ENCODE results near the gene FLT3.

The FLT3 gene

DNA sequence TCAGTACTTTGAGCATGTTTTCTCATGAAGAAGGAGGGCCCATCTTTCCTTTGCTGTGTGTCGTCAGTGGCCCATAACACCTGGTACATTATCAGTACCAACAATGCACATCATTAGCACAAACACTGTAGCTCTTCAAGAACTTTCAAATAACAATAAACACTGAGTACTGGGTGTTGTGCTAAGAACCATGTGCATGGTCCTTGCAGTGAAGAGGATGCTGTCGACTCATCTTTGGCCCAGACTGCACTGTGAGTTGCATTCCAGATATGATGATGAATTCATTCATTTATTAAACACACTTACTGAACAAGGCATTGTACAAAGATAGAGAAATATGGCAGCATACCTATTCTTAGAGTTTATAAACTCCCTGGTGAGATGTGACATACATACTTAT lies 55.8 kb downstream of the FLT3 start:
- H3K4me3 ChIP-seq (ENCODE audit: low read depth, low read length): no peak overlapping the region
- TF ChIP-seq MYC (IDR thresholded peaks at IDR 0.05; ENCODE audit: low read depth, low read length) (no peak), POLR2A (IDR thresholded peaks at IDR 0.05; ENCODE audit: extremely low read depth, insufficient read length) (no peak), CTCF (IDR thresholded peaks at IDR 0.05; ENCODE audit: low read depth, low read length) (no peak), MAX (IDR thresholded peaks at IDR 0.05; ENCODE audit: low read depth, low read length) (no peak)
- no peak for DNase-seq (ENCODE audit: low read depth)

GRCh38 chr13:28043224-28043623 lies 57.2 kb downstream of the FLT3 start:
- no peak overlapping the region for H3K4me3 ChIP-seq (ENCODE audit: low read depth, low read length)
- TF ChIP-seq MYC (IDR thresholded peaks at IDR 0.05; ENCODE audit: low read depth, low read length) (no peak), POLR2A (IDR thresholded peaks at IDR 0.05; ENCODE audit: extremely low read depth, insufficient read length) (no peak), MAX (IDR thresholded peaks at IDR 0.05; ENCODE audit: low read depth, low read length) (no peak), CTCF (IDR thresholded peaks at IDR 0.05; ENCODE audit: low read depth, low read length) (no peak)
- peak; percentile 57 for DNase-seq (ENCODE audit: low read depth)

DNA sequence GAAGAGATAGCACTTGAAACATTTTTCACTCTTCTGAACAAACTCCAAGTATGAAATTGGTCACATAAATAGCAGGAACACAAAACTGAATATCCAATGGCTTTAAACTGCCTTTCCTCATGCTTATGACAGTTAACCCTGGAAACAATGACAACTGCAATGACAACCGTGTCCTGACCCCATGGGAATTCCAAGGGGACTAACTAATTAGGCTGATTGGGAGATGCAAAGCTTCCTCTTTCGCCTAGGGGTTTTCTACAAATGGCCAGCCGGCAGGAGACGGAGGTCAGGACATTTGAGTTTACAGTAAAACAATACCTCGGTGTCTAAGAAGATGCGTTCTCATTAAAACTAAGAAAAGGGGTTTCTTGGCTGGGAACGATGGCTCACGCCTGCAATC lies 58.9 kb downstream of the FLT3 start:
- H3K4me3 ChIP-seq (ENCODE audit: low read depth, low read length): no peak overlapping the region
- DNase-seq (ENCODE audit: low read depth): no peak
- TF ChIP-seq MAX (IDR thresholded peaks at IDR 0.05; ENCODE audit: low read depth, low read length): no peak
- TF ChIP-seq CTCF (IDR thresholded peaks at IDR 0.05; ENCODE audit: low read depth, low read length): no peak
- peak; percentile 5; the same call in 1 of the 2 replicates for TF ChIP-seq MYC (IDR thresholded peaks at IDR 0.05; ENCODE audit: low read depth, low read length)
- TF ChIP-seq POLR2A (IDR thresholded peaks at IDR 0.05; ENCODE audit: extremely low read depth, insufficient read length): no peak

- TF ChIP-seq MYC (IDR thresholded peaks at IDR 0.05; ENCODE audit: low read depth, low read length): peak; percentile 14; the same call in 1 of the 2 replicates
- no peak for TF ChIP-seq MAX (IDR thresholded peaks at IDR 0.05; ENCODE audit: low read depth, low read length)
- peak; percentile 59 for DNase-seq (ENCODE audit: low read depth)
- H3K4me3 ChIP-seq (ENCODE audit: low read depth, low read length): no peak overlapping the region
Measured at GRCh38 chr13:28041031-28041461, 59.3 kb downstream of the FLT3 start.

DNA sequence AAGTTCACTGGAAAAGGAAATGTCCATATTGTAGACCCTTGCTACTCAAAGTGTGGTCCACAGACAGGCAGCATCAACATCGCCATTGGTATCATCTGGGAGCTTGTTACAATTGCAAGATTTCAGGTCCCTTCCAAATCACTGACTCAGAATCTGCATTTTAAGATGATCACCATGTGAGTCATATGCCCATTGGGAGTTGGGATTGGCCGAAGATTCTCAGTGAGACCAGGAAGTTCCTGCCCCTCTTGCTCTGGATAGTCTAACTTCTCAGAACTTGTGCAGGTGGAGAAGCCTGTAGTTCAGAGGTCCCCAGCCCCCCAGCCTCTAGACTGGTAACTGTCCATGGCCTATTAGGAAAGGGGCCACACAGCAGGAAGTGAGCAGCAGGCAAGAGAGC lies 63.0 kb downstream of the FLT3 start:
- TF ChIP-seq POLR2A (IDR thresholded peaks at IDR 0.05; ENCODE audit: extremely low read depth, insufficient read length): no peak
- TF ChIP-seq MAX (IDR thresholded peaks at IDR 0.05; ENCODE audit: low read depth, low read length): no peak
- TF ChIP-seq CTCF (IDR thresholded peaks at IDR 0.05; ENCODE audit: low read depth, low read length): no peak
- TF ChIP-seq MYC (IDR thresholded peaks at IDR 0.05; ENCODE audit: low read depth, low read length): 0 out of 2 replicates have a peak, but pooled peaks have one; percentile 13
- DNase-seq (ENCODE audit: low read depth): peak; percentile 91
- no peak overlapping the region for H3K4me3 ChIP-seq (ENCODE audit: low read depth, low read length)

DNA sequence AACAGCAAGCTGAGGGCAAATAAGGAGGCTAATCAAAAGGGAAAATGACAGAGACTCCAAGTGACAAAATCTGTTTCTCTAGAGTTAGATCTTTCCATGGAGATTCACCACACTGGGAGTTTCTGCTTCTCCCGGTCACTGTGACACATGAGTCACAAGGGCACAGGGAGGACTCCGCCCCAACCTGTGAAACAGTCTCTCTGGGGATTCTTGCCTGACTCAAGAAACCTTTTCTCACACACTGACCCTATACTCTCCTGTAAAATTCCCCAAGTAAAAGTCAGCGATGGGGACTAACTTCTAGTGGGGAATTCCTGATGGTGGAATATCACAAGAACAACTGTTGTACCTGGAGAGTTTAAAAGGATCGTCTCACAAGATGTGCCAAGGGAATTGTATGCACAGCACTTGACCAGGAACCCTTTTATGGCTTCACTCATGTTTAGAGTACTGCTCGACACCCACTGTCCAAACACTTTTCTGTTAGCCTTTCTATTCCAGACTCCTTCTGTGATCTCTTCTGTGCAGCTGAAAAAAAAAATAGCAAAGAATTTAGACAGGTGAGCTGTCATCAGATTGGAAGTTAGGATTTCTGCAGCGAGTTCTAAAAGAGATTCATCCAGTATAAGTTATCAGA lies 65.1 kb downstream of the FLT3 start:
- H3K4me3 ChIP-seq (ENCODE audit: low read depth, low read length): no peak overlapping the region
- TF ChIP-seq MYC (IDR thresholded peaks at IDR 0.05; ENCODE audit: low read depth, low read length) (no peak), CTCF (IDR thresholded peaks at IDR 0.05; ENCODE audit: low read depth, low read length) (no peak), MAX (IDR thresholded peaks at IDR 0.05; ENCODE audit: low read depth, low read length) (no peak)
- DNase-seq (ENCODE audit: low read depth): peak; percentile 66
